H9 (cell line): ENCODE measurements around the gene PARVB. TPM values are rescaled to one million over a fixed set of nuclear protein-coding genes. Genes with fewer than 3 reads are reported as not detected.

Source experiments
- DNase-seq: peaks from one replicate; pipeline ENCODE4 v3.0.0-alpha.2; 2017
- H2AFZ ChIP-seq: one replicate; pipeline ENCODE4 v1.6.1; 2013; ENCODE audit warnings: mild to moderate bottlenecking, low read length, control low read depth, moderate library complexity
- H2AK5ac ChIP-seq: 2 replicates; pipeline ENCODE4 v1.6.1; 2013; ENCODE audit warnings: low read length, control low read depth, mixed read lengths; ENCODE audit not compliant: insufficient read length
- H2BK120ac ChIP-seq: one replicate; pipeline ENCODE4 v1.6.1; 2013; ENCODE audit warnings: low read depth, mild to moderate bottlenecking, low read length, control low read depth, inconsistent platforms; ENCODE audit not compliant: poor library complexity, severe bottlenecking
- H2BK12ac ChIP-seq: 2 replicates; pipeline ENCODE4 v1.6.1; 2013; ENCODE audit warnings: low read length, control low read depth, mixed read lengths, low read depth; ENCODE audit not compliant: insufficient read length
- H2BK15ac ChIP-seq: 2 replicates; pipeline ENCODE4 v1.6.1; 2013; ENCODE audit warnings: low read depth, low read length, control low read depth
- H2BK20ac ChIP-seq: one replicate; pipeline ENCODE4 v1.6.1; 2013; ENCODE audit warnings: low read depth, mild to moderate bottlenecking, low read length, control low read depth, inconsistent platforms; ENCODE audit not compliant: poor library complexity, severe bottlenecking
- H2BK5ac ChIP-seq: 2 replicates; pipeline ENCODE4 v1.6.1; 2013; ENCODE audit warnings: low read length, control low read depth, mixed read lengths; ENCODE audit not compliant: insufficient read length
- H3K14ac ChIP-seq: 2 replicates; pipeline ENCODE4 v1.6.1; 2013; ENCODE audit warnings: low read length, control low read depth; ENCODE audit not compliant: insufficient read depth
- H3K18ac ChIP-seq: 2 replicates; pipeline ENCODE4 v1.6.1; 2013; ENCODE audit warnings: low read depth, mild to moderate bottlenecking, mixed read lengths, low read length, control low read depth; ENCODE audit not compliant: insufficient read length
- H3K23ac ChIP-seq: 2 replicates; pipeline ENCODE4 v1.6.1; 2013; ENCODE audit warnings: low read length, control low read depth, mixed read lengths, low read depth; ENCODE audit not compliant: insufficient read length
- H3K23me2 ChIP-seq: 2 replicates; pipeline ENCODE4 v1.6.1; 2013; ENCODE audit warnings: low read depth, mild to moderate bottlenecking, mixed read lengths, low read length, control low read depth; ENCODE audit not compliant: insufficient read length, poor library complexity, severe bottlenecking
- H3K27ac ChIP-seq: 2 replicates; pipeline ENCODE4 v1.5.1; 2013; ENCODE audit warnings: low read length, control low read depth, mixed read lengths, low read depth; ENCODE audit not compliant: insufficient read length
- H3K27me3 ChIP-seq: 2 replicates; pipeline ENCODE4 v1.6.1; 2013; ENCODE audit warnings: low read length, control low read depth, inconsistent platforms; ENCODE audit not compliant: insufficient read depth
- H3K4ac ChIP-seq: 2 replicates; pipeline ENCODE4 v1.6.1; 2013; ENCODE audit warnings: low read depth, mild to moderate bottlenecking, control low read depth, inconsistent platforms, low read length, moderate library complexity
- H3K4me1 ChIP-seq: 2 replicates; pipeline ENCODE4 v1.6.1; 2013; ENCODE audit warnings: low read length, control low read depth, inconsistent platforms; ENCODE audit not compliant: insufficient read depth
- H3K4me2 ChIP-seq: 2 replicates; pipeline ENCODE4 v1.6.1; 2013; ENCODE audit warnings: low read length, control low read depth, mixed read lengths; ENCODE audit not compliant: insufficient read length, insufficient read depth
- H3K56ac ChIP-seq: 2 replicates; pipeline ENCODE4 v1.6.1; 2013; ENCODE audit warnings: low read depth, mild to moderate bottlenecking, mixed read lengths, low read length, control low read depth; ENCODE audit not compliant: insufficient read length
- H3K79me1 ChIP-seq: 2 replicates; pipeline ENCODE4 v1.6.1; 2013; ENCODE audit warnings: low read depth, mild to moderate bottlenecking, moderate library complexity, low read length, control low read depth, inconsistent platforms; ENCODE audit not compliant: insufficient read depth, poor library complexity, severe bottlenecking
- H3K79me2 ChIP-seq: 2 replicates; pipeline ENCODE4 v1.6.1; 2013; ENCODE audit warnings: low read length, control low read depth, inconsistent platforms; ENCODE audit not compliant: insufficient read depth
- H3K9ac ChIP-seq: 2 replicates; pipeline ENCODE4 v1.6.1; 2013; ENCODE audit warnings: low read length, control low read depth, mixed read lengths; ENCODE audit not compliant: insufficient read length; ENCODE audit errors: extremely low read depth
- H3K9me3 ChIP-seq: one replicate; pipeline ENCODE4 v1.6.1; 2013; ENCODE audit warnings: low read depth, low read length, inconsistent platforms; ENCODE audit not compliant: control insufficient read depth
- H3T11ph ChIP-seq: one replicate; pipeline ENCODE4 v1.6.1; 2013; ENCODE audit warnings: mild to moderate bottlenecking, low read length, control low read depth, inconsistent platforms
- H4K20me1 ChIP-seq: one replicate; pipeline ENCODE4 v1.6.1; 2013; ENCODE audit not compliant: control insufficient read depth, insufficient read length, insufficient read depth
- H4K5ac ChIP-seq: 2 replicates; pipeline ENCODE4 v1.6.1; 2013; ENCODE audit warnings: low read depth, mild to moderate bottlenecking, mixed read lengths, low read length, control low read depth; ENCODE audit not compliant: insufficient read length
- H4K8ac ChIP-seq: replicated peaks from 2 replicates; pipeline ENCODE4 v1.6.1; 2013; ENCODE audit warnings: low read length, control low read depth, mixed read lengths, low read depth; ENCODE audit not compliant: insufficient read length
- H4K91ac ChIP-seq: 2 replicates; pipeline ENCODE4 v1.6.1; 2013; ENCODE audit warnings: low read depth, mild to moderate bottlenecking, moderate library complexity, mixed read lengths, low read length, control low read depth; ENCODE audit not compliant: insufficient read length
- H3K27ac Mint-ChIP-seq, 3 experiments: 2 replicates in 2 of 3; 3 replicates in 1 of 3; pipeline ENCODE4 v1.8.0; 2020 to 2021; ENCODE audit warnings: mixed read lengths in 3 of 3, mild to moderate bottlenecking in 1 of 3, moderate library complexity in 1 of 3
- H3K27me3 Mint-ChIP-seq: 2 replicates; pipeline ENCODE4 v1.8.0; 2021; ENCODE audit warnings: low read depth, mild to moderate bottlenecking, moderate library complexity, mixed read lengths
- H3K36me3 Mint-ChIP-seq, 3 experiments: 2 replicates in 2 of 3; 3 replicates in 1 of 3; pipeline ENCODE4 v1.8.0; 2020 to 2021; ENCODE audit warnings: low read depth in 3 of 3, mixed read lengths in 3 of 3; ENCODE audit not compliant: insufficient read depth in 1 of 3
- H3K4me1 Mint-ChIP-seq, 2 experiments: 2 replicates each; pipeline ENCODE4 v1.8.0; 2020; ENCODE audit warnings: mixed read lengths in 2 of 2
- H3K4me3 Mint-ChIP-seq, 2 experiments: 2 replicates in 1 of 2; 3 replicates in 1 of 2; pipeline ENCODE4 v1.8.0; 2020 to 2021; ENCODE audit warnings: mild to moderate bottlenecking in 2 of 2, mixed read lengths in 2 of 2, moderate library complexity in 1 of 2
- H3K9me3 Mint-ChIP-seq, 2 experiments: 2 replicates in 1 of 2; 3 replicates in 1 of 2; pipeline ENCODE4 v1.8.0; 2020; ENCODE audit warnings: mild to moderate bottlenecking in 2 of 2, mixed read lengths in 2 of 2, moderate library complexity in 1 of 2
- WGBS: extraction: QIAGEN DNeasy Blood & Tissue Kit; methylation state at CpG from one replicate; pipeline ENCODE4 v1.1.7; 2013; ENCODE audit warnings: missing lambda C conversion rate, low lambda C conversion rate, mixed read lengths; ENCODE audit not compliant: insufficient read length; ENCODE audit errors: extremely low coverage; 5-methylcytosine and 5-hydroxymethylcytosine counted together
- total RNA-seq: library from RNA; stranded (reverse); gene quantifications from 2 replicates; pipeline ENCODE4 v1.2.1, GENCODE V29; 2021
- TF ChIP-seq, protein P1 (sequence below): fragments of 200-600 bp; sonication (generic); conservative IDR thresholded peaks from 3 replicates; pipeline ENCODE4 v1.8.0; 2021; ENCODE audit warnings: antibody characterized with exemption, mild to moderate bottlenecking

Gene PARVB
- total RNA-seq, 1 experiment from 2014 or later = 15.6 TPM

DNA sequence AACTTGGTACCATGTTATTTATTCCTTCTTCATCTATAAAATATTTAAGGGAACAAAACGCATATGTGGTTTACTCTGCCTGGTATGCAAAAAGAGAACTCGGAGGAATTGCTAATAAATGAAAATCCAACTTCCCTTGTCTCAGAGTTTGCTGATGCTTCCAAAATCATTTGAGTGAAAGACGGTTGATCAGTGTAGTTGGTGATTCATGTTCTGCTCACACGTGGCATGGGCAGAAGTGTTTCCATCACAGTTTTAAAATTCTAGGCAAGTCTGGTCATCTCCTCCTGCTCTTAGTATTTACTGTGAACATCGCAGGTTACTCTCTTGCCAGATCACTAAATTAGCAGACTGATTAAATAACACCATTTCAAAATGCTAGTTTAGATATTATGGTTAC, 11.9 kb upstream of the PARVB start:
- Histone ChIP-seq H3K79me1 (no peaks in the 10 kb centered on the region), H3K4ac (no peak overlapping the region), H3K56ac (no peak overlapping the region), H3K23ac (no peak overlapping the region), H2BK15ac (no peak overlapping the region), H2BK5ac (no peak overlapping the region), H3K4me1 (no peaks in the 10 kb centered on the region; the same call in 1 of the 2 replicates), H4K8ac (no peak overlapping the region), H3K23me2 (no peaks in the 10 kb centered on the region), H2AK5ac (no peak overlapping the region), H3K14ac (no peak overlapping the region), H3K79me2 (no peaks in the 10 kb centered on the region), H4K5ac (no peak overlapping the region), H2BK20ac (no peak overlapping the region), H3K9me3 (no peaks in the 10 kb centered on the region), H2AFZ (no peak overlapping the region), H4K91ac (no peak overlapping the region), H3T11ph (no peak overlapping the region), H2BK120ac (no peak overlapping the region), H3K27ac (no peak overlapping the region), H3K27me3 (no peaks in the 10 kb centered on the region), H4K20me1 (no peaks in the 10 kb centered on the region), H2BK12ac (no peak overlapping the region), H3K18ac (no peak overlapping the region), H3K4me2 (no peak overlapping the region), H3K9ac (no peak overlapping the region)
- TF ChIP-seq, protein P1, sequence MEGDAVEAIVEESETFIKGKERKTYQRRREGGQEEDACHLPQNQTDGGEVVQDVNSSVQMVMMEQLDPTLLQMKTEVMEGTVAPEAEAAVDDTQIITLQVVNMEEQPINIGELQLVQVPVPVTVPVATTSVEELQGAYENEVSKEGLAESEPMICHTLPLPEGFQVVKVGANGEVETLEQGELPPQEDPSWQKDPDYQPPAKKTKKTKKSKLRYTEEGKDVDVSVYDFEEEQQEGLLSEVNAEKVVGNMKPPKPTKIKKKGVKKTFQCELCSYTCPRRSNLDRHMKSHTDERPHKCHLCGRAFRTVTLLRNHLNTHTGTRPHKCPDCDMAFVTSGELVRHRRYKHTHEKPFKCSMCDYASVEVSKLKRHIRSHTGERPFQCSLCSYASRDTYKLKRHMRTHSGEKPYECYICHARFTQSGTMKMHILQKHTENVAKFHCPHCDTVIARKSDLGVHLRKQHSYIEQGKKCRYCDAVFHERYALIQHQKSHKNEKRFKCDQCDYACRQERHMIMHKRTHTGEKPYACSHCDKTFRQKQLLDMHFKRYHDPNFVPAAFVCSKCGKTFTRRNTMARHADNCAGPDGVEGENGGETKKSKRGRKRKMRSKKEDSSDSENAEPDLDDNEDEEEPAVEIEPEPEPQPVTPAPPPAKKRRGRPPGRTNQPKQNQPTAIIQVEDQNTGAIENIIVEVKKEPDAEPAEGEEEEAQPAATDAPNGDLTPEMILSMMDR = no peak
- Mint-ChIP-seq H3K27me3 (no peaks in the 10 kb centered on the region), H3K36me3 (no peaks in the 10 kb centered on the region), H3K4me3 (no peak overlapping the region), H3K4me1 (peaks cover 2 to 3% of the 10 kb centered on the region in 2 experiments; a peak in 1 of 4 replicates), H3K9me3 (no peaks in the 10 kb centered on the region), H3K27ac (no peak overlapping the region)
- WGBS = no CpG with 5 or more reads among the region's 5 CpGs
- DNase-seq = no peak
